Measurements from ENCODE around the gene EOLA2.
A peak's percentile ranks its signal among the peaks of the same experiment; 100 is the strongest.

The EOLA2 gene

GRCh38 chrX:149939905-149940673 is 1.8 kb upstream of the EOLA2 start (continued):
- no peak for TF ChIP-seq PRDM4 (tag by site-specific recombination; IDR thresholded peaks at IDR 0.05)
- TF ChIP-seq ZBTB49 (tag by site-specific recombination; IDR thresholded peaks at IDR 0.05; ENCODE audit: low read depth) = no peak
- TF ChIP-seq ZNF626 (tag by site-specific recombination; IDR thresholded peaks at IDR 0.05) = no peak
- no peak; the same call in 1 of the 2 replicates for TF ChIP-seq ZNF785 (tag by site-specific recombination; IDR thresholded peaks at IDR 0.05)
- no peak for TF ChIP-seq ZNF23 (tag by site-specific recombination; IDR thresholded peaks at IDR 0.05; ENCODE audit: borderline replicate concordance)
- no peak for TF ChIP-seq ZNF707 (tag by site-specific recombination; IDR thresholded peaks at IDR 0.05)
- no peak for TF ChIP-seq ZNF830 (tag by site-specific recombination; IDR thresholded peaks at IDR 0.05; ENCODE audit: low read depth)
- TF ChIP-seq YY1 (tag by site-specific recombination; IDR thresholded peaks at IDR 0.05) = no peak; the same call in 1 of the 2 replicates
- no peak for TF ChIP-seq ZNF449 (tag by site-specific recombination; IDR thresholded peaks at IDR 0.05)
- TF ChIP-seq ZNF558 (tag by site-specific recombination; IDR thresholded peaks at IDR 0.05) = no peak
- TF ChIP-seq ZNF24 (tag by site-specific recombination; IDR thresholded peaks at IDR 0.05) = no peak
- TF ChIP-seq PRDM6 (tag by site-specific recombination; IDR thresholded peaks at IDR 0.05) = no peak
- no peak for TF ChIP-seq ZNF776 (tag by site-specific recombination; IDR thresholded peaks at IDR 0.05; ENCODE audit: borderline replicate concordance)
- no peak for TF ChIP-seq ZNF266 (tag by site-specific recombination; IDR thresholded peaks at IDR 0.05; ENCODE audit: low read depth)
- no peak for TF ChIP-seq TSHZ1 (tag by site-specific recombination; IDR thresholded peaks at IDR 0.05; ENCODE audit: borderline replicate concordance)
- TF ChIP-seq YY2 (tag by site-specific recombination; IDR thresholded peaks at IDR 0.05) = no peak
- TF ChIP-seq ZNF629 (tag by site-specific recombination; IDR thresholded peaks at IDR 0.05) = peak; percentile 44; the same call in 1 of the 2 replicates
- peak; percentile 57; the same call in 1 of the 2 replicates for TF ChIP-seq ZEB2 (tag by site-specific recombination; IDR thresholded peaks at IDR 0.05)
- TF ChIP-seq ZSCAN16 (tag by site-specific recombination; IDR thresholded peaks at IDR 0.05) = no peak
- peak; percentile 93 for TF ChIP-seq KLF16 (tag by site-specific recombination; IDR thresholded peaks at IDR 0.05)
- TF ChIP-seq ZSCAN4 (tag by site-specific recombination; IDR thresholded peaks at IDR 0.05) = no peak
- no peak for TF ChIP-seq ZNF561 (tag by site-specific recombination; IDR thresholded peaks at IDR 0.05; ENCODE audit: borderline replicate concordance)
- TF ChIP-seq SP3 (tag by site-specific recombination; IDR thresholded peaks at IDR 0.05) = peak; percentile 100
- no peak for TF ChIP-seq ZSCAN5A (tag by site-specific recombination; IDR thresholded peaks at IDR 0.05)
